COR-L47 (cell line): Measurements from ENCODE around the gene MYCN.
"Not testable (repeated sequence)": the region's sequence is repeated elsewhere in the genome, so short reads cannot be mapped to it uniquely, and the experiment has no call there.

Source experiments
- DNase-seq: peaks from one replicate; lab custom pipeline; 2025; lab: John Stamatoyannopoulos, UW

MYCN gene

DNA sequence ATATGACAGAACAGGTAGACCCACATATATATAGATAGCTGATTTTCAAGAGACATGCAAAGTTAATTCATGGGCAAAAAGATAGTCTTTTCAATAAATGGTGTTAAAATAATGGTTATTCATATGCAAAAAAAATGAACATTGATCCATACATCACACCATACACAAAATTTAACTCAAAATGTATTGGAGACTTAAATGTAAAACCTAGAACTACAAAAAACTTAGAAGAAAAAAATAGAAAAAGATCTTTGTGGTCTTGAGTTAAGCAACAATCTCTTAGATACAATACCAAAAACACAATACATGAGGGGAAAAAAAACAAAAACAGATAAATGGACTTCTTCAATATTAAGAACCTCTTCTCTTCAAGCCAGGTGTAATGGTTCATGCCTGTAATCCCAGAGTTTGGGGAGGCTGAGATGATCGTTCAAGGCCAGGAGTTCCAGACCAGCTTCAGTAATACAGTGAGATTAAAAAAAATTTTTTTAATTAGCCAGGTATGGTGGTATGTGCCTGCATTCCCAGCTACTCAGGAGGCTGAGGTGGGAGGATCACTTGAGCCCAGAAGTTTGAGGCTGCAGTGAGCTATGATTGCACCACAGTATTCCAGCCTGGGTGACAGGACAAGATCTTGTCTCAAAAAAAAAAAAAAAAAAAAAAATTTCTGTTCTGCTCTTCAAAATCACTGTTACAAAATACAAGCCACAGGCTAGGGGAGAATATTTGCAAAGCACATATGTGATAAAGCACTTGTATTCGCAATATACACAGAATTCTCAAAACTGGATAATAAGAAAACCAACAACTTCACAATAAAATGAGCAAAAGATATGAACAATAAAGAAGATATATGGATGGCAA, 32.7 kb upstream of the MYCN start:
- DNase-seq = no peak

DNA sequence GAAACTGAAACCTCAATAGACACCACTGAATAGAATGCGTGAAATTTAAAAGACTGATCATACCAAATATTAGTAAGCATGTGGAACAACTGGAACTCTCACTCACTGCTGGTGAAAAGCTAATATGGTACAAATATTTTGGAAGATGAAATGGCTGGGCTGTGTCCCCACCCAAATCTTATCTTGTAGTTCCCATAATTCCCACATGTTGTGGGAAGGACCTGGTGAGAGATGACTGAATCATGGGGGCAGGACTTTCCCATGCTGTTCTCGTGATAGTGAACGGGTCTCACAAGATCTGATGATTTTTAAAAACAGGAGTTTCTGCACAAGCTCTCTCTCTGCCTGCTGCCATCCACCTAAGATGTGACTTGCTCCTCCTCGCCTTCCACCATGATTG, 32.0 kb upstream of the MYCN start:
- no peak for DNase-seq

DNA sequence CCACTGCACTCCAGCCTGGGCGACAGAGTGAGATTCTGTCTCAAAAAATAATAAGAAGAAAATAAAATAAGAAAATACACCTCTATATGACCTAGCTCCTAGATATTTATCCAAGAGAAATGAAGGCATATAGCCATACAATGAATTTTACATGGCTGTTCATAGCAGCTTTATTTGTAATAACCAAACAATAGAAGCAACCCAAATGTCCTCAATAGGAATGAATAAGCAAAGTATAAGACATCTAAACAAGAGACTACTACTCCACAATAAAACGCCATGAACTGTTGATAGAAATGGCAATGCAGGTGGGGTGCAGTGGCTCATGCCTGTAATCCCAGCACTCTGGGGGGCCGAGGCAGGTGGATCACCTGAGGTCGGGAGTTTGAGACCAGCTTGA, 31.2 kb upstream of the MYCN start:
- no peak for DNase-seq

DNA sequence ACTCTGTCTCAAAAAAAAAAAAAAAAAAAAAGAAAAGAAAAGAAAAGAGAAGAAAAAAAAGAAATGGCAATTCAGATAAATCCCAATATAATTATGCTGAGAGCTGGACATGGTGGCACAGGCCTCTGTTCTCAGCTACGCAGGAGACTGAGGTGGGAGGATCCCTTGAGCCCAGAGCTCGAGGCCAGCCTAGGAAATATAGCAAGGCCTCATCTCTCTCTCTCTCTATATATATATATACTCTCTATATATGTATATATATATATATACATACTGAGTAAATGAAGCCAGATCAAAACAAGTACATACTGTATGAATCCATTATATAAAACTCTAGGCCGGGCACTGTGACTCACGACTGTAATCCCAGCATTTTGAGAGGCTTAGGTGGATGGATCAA, 30.6 kb upstream of the MYCN start:
- no peak for DNase-seq

DNA sequence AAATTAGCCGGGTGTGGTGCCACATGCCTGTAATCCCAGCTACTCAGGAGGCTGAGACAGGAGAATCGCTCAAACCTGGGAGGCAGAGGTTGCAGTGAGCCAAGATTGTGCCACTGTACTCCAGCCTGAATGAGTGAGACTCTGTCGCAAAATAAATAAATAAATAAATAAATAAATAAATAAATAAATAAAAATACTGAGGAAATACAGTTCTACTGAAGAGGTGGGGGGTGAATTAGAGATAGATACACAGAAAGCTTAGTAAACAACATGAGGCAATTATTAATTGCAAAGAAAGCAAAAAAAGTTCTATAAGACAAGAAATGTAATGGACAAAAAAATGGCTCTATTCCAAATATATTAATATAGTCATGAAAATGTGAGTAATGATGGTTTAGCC, 29.1 kb upstream of the MYCN start:
- DNase-seq = not testable (repeated sequence)

DNA sequence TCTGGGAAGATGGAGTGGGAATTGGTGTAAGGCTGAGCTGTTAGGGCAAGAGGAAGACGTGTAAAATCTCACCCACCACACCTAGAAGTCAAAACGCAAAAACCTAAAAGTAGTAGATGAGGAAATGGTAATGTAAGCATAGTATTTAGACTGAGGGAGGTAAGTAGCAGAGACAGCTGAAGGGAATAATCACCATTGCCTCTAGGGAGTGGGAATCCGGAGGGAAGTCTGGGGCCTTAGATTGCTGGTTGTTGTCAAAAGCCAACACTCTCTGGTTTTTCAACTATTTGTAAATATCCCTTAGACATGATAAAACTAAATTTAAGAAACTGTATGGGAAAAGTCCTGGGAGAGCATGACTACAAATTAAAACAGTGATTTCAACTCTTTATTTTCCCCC, 28.7 kb upstream of the MYCN start:
- DNase-seq = no peak

DNA sequence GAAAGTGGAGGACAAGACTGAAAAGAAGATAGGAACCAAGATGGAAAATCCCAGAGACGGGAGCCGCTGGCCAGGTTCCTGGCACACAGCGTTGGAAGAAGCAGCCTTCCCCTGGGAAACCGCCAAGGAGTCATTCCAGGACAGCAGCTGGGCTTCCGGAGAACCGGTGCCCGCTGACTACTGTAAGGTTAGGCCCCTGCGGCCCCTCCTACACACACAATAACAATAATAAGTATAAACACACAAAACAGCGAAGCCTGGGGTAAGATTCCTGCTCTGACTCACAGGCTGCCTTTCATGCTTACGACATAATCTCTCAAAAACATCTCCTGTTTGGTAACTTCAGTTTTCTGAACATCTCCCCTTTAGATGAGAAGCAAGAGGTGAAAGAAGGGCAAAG, 28.1 kb upstream of the MYCN start:
- DNase-seq = no peak

DNA sequence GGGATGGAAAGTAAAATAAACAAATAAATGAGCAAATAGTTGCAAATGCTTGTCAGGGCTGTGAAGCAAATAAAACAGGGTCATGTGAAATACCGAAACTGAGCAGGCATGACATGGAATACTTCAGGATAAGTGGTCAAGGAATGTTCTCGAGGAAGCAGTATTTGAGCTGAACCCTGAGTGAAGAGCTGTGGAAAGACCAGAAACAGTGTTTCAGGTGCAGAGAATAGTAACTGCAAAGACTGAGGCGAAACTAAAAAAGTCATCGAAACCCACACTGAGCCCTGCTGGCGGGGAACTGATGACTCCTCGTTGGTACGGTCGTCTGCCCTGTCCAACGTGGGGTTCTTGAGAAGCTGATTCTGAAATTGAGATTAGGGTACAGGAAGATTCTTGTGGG, 27.2 kb upstream of the MYCN start:
- DNase-seq = no peak

DNA sequence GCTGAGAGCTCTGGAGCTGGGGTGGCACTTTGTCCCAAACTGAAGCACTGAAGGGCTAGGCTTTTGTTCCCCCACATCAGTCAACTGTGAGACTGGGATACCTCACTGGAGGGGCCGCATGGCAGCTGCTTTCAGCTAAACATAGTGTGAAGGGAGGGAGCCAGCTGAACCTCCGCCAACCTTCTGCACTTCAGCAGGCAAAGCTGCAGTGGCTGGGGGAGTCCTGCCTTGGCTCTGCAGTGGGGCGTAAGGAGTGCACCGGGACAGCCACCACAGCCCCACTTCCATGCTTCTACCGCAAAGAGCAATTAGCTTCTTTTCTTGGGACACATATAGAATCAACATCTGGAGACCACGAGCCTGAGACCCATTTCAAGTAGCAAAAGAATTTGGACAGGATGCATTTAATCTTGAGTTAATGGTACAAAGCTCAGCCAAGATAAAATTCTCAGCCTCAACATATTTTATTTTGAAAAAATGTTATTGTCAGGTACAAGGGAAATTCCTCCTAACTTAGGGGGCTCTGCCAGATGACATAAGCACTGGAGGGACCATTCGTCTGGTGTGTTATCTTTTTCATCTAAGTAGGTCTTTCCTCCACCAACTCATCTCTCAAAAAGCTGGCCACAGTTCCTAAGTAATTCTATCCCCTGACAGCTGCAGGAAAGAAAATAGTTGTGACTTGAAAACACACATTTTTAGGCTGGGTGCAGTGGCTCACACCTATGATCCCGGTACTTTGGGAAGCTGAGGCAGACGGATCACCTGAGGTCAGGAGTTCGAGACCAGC, 25.6 kb upstream of the MYCN start:
- DNase-seq = no peak

DNA sequence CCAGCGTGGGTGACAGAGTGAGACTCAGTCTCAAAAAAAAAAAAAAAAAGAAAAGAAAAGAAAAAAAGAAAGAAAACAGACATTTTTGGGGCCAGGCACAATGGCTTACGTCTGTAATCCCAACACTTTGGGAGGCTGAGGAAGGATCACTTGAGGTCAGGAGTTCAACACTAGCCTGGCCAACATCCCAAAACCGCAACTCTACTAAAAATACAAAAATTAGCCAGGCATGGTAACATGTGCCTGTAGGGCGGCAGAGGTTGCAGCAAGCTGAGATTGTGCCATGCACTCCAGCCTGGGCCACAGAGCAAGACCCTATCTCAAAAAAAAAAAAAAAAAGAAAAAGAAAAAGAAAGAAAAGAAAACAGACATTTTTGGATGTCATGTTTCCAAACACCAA, 24.8 kb upstream of the MYCN start:
- DNase-seq = not testable (repeated sequence)

DNA sequence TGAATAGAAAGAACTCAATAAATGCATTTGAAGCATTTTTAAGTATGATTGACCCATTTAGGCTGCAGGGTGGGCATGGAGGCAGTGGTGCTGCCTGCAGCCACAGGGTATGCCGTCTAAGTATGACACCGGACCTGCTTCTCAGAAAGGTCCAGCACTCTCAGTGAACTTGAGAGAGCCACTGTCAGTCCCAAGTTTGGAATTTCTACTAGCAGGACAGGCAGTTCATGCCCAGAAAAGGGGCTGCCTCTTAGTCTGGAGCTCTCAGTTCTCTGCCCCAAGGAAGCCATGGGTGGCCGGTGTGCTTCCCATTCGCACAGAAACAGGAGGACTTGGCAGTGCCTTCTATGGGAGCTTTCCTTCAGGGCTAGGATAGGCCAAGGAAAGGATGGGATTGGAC, 24.0 kb upstream of the MYCN start:
- no peak for DNase-seq

DNA sequence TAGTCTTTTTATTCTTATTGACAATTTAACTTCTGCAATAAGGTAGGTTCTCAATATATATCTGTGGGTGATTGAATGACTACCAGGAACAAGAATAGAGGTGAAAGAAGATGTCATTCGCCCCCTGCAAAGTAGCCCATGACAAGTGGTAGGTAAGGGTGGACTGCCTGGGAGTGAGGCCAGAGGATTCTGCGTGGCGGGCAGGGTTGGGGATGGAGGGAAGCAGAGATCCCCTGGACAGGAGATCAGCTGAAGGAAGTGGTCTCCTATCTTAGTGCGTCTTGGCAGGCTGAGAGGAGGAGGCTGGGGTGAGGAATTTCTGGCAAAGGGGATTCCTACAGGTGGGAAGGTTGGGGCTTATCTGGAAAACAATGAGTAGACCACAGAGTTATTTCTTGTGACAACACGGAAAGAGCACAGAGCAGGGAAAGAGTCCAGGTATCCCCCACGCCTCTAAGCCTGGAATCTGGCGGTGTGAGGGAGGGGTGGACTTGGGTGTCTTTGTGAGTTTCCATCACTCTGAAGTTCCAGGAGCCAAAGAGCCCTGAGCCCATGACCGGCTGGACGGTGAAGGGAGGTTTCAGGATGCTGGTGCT, 21.5 kb upstream of the MYCN start:
- no peak for DNase-seq

DNA sequence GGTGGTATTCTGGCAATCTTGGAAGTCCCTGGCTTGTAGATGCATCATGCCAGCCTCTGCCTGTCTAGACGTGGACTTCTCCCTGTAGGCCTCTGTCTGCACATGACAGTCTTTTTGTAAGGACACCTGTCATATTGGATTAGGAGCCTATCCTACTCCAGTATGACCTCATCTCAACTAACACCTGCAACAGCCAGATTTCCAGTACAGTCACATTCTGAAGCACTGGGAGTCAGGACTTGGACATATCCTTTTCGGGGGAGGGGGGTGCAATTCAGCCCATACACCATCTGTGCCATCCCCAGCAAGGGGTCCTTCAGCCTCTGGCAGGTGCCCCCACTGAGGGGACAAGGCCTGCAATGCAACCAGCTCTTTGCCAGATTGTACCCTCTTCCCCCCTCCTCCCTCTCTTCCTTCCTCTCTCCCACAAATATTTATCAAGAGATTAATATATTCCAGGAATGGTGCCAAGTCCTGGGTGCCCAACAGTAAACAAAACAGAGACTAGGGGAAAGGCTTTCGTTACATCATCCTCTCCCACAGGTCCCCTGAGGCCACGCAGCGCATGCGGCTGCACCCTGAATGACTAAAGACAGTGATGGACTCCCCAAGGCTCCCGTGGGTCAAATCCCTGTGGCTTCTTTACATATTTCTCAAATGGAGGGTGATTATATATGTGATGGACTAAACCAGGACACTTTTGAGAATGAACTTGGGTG, 20.5 kb upstream of the MYCN start:
- no peak for DNase-seq

DNA sequence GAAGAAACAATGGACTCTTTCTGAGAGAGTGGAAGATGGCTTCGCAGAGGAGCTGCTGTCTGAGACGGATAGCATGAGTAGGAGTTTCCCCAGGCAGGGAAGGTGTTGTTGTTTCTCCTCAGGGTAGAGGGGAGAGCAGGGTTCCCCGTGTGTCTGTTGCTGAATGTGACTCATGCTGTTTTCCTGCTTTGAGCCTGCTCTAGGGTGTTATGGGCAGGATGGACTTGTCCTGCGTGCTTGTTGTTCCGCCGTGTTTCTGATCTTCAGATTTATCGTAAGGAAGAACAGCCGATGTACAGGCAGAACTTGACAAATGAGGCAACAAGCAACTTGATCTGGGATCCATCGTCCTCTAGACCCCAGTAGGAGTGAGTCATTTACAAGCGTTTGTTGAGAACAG, 19.7 kb upstream of the MYCN start:
- no peak for DNase-seq

DNA sequence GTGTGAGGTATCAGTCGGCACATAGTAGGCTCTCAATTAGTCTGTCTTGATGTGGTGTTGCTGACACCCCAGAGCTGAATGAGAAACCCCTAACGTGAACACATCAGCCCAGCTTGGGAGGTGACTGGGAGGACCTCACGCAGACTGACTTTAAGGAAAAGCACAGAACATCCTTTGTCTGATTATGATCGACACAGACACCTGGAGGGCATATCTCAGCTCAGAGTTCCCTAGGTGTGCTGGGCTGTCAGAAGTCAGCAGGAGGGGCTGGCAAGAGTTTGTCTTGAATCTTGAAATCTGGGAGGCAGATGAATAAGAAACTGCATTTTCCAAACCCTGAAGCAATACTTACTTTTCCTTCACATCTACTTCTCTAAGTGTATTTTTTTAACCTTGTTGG, 16.8 kb upstream of the MYCN start:
- DNase-seq = no peak

DNA sequence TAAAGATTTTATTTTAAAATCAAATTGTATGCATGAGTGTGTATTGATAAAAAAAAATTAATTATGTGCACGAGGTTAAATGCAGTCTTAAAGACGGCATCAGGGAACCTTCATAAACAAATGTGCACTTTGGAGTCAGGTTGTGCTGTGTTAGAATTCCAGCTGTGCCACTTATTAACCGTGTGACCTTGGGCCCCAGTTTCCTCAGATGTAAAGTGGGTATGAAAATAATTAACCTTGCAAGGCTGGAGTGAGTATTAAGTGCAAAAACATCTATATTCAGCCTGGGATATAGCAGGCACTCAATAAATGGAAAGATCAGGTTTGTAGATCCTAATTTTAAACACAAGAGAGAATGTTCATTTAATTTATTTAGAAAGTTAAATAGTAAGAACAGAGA, 14.5 kb upstream of the MYCN start:
- no peak for DNase-seq

DNA sequence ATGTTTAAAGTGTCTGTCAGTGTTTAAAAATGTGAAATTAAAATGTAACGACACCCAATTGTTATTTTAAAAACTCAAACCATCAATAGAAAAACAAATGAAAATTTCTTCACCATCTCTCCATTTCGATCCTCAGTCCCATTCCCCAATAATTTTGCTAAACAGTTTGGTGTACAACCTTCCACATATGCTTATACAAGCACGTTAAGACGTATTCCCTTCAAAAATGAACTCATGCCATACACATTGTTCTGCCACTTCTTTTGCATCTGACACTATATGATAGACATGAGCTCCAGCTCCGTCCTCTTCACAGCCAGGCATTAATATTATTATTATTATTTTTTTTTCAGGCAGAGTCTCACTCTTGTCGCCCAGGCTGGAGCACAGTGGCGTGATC, 14.1 kb upstream of the MYCN start:
- no peak for DNase-seq

DNA sequence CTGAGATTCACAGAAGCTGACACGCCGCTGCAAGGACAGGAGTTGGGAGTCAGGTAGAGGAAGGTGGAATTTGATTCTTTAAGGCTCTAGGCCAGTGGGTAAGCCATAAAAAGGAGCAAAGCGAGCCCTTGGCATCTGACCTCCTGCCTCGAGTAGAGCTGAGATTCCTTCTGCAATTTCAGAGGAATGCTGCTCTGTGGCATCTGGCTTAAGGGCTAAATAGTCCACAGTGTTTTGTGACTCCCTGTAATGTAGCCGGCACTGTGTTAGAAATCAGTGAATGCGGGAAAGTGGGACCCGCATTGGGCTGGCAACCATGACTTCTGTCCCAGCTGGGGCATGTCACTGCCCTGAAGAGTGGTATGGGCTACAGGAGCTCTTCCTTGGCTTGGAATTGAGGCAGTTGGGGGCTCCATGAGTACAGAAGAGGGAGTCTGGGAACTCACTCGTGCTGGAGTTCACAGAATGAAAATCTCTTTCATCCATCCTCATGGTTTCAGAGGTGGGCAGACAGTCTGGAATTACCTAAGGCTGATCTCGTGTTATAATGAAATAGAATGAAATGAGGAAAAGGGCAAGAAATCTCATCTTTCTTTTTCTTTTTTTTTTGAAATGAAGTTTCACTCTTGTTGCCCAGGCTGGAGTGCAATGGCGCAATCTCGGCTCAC, 12.7 kb upstream of the MYCN start:
- DNase-seq = no peak

DNA sequence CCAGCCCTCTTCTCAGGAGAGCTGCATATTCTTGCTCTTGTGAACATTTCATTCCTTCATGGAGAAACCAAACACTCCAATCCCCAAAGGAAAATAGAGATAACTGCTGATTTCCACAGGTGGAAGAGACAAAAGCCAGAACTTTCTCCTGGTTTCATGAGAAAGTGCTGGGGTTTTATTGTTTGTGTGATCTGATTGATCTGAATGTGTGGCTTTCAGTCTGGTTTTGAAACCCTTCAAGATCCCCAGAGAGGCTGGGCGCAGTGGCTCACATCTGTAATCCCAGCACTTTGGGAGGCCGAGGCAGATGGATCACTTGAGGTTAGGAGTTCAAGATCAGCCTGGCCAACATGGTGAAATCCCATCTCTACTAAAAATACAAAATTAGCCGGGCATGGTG, 11.3 kb upstream of the MYCN start:
- not testable (repeated sequence) for DNase-seq

DNA sequence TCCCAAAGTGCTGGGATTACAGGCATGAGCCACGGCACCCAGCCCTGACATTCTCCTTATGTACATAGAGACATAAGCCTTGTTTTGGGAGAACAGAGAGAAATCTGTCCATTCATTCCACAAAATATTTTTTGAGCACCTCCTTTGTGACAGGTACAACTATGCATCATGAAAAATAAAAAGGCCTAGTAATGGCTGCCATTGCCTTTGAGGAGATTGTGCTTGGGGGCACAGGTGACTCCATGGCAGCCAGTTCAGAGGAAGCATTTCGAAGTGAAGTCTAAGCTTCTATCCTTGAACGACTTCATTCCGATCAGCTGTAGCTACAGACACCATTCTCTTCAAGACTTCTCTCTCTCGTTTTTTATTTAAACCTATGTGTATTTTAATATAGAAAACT, 10.5 kb upstream of the MYCN start:
- no peak for DNase-seq

DNA sequence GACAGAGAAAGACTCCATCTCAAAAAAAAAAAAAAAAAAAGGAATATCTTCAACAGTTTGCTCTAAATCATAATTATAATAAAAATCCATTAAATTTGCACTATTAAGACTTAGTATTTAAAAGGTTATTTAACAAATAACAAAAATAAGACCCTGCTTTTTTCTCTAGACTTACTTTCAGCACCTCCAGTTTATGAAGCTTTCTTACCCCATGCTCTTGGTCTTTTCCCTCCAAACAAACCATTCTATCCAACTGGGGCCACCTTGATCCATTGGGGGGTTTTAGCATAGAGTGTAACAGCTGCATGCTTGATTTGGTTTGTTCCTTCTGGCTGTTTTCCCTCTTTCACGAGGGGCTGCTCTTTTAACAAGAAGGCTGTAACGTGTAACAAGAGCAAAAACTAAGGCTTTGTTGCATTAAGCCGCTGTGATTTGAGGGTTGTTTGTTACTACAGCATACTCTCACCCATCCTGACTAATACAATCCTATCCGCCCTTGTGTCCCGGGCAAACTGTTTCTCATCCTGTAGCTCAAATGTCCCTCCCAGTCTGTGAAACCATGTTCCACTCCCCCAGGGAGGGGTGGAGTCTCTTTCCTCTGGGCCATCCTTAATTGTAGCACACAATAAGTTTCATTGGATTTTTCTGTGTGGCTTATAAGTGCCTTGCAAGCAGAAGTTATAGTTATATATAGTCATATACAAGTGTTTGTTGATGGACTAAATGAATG, 9.6 kb upstream of the MYCN start:
- DNase-seq = no peak
